ENCODE results near the gene EXOC5. TPM values are rescaled to one million over a fixed set of nuclear protein-coding genes. Genes with fewer than 3 reads are reported as not detected.
"Not testable (repeated sequence)": the region's sequence is repeated elsewhere in the genome, so short reads cannot be mapped to it uniquely, and the experiment has no call there.

Gene EXOC5
- total RNA-seq, 3 donors from 2014 or later (not counting 1 experiment from before 2014, with no cell fraction given): 37.1 to 42.0 (median 41.7) TPM

DNA sequence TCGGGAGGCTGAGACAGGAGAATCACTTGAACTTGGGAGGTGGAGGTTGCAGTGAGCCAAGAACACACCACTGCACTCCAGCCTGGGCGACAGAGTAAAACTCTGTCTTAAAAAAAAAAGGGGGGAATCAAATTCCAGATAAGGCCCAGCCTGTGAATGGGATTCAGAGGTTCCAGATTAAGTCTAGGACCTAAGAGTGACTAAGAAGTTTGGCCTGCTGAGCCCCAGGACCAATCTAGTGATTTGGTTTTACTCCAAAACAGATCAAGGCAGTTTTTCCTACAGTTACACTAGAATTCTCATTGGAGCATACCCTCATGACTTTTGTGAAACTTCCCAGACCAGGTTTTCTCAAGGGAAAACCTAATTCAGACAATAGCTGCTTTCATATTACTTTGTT, 22.8 kb downstream of the EXOC5 start:
- Mint-ChIP-seq H3K9me3 (no peaks in the 10 kb centered on the region), H3K27ac (peak overlapping the region in 1 of 2 donors; percentile 20), H3K36me3 (no peaks in the 10 kb centered on the region), H3K4me3 (no peak overlapping the region), H3K27me3 (ENCODE audit: low read depth in 2 of 2) (no peaks in the 10 kb centered on the region), H3K4me1 (peaks cover 10 to 14% of the 10 kb centered on the region in 2 donors)
- no peak for DNase-seq
- WGBS (ENCODE audit: insufficient coverage): 95% methylated on average over 2 of the region's 2 CpGs
- no peak for ATAC-seq
- Histone ChIP-seq H3K9me3 (ENCODE audit: control insufficient read depth, insufficient read depth, low read length) (no peaks in the 10 kb centered on the region), H3K4me3 (ENCODE audit: low read length) (no peak overlapping the region), H3K27me3 (ENCODE audit: control insufficient read depth, insufficient read depth, low read length) (no peaks in the 10 kb centered on the region), H3K36me3 (ENCODE audit: control insufficient read depth, insufficient read depth, low read length) (peaks cover 15% of the 10 kb centered on the region), H3K27ac (ENCODE audit: low read length) (no peak overlapping the region), H3K4me1 (ENCODE audit: control insufficient read depth, insufficient read depth, low read length) (no peaks in the 10 kb centered on the region)
- intact Hi-C loops (cut with micrococcal nuclease): no loop called here
- TF ChIP-seq, protein P1, sequence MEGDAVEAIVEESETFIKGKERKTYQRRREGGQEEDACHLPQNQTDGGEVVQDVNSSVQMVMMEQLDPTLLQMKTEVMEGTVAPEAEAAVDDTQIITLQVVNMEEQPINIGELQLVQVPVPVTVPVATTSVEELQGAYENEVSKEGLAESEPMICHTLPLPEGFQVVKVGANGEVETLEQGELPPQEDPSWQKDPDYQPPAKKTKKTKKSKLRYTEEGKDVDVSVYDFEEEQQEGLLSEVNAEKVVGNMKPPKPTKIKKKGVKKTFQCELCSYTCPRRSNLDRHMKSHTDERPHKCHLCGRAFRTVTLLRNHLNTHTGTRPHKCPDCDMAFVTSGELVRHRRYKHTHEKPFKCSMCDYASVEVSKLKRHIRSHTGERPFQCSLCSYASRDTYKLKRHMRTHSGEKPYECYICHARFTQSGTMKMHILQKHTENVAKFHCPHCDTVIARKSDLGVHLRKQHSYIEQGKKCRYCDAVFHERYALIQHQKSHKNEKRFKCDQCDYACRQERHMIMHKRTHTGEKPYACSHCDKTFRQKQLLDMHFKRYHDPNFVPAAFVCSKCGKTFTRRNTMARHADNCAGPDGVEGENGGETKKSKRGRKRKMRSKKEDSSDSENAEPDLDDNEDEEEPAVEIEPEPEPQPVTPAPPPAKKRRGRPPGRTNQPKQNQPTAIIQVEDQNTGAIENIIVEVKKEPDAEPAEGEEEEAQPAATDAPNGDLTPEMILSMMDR (IDR thresholded peaks at IDR 0.05): no peak

DNA sequence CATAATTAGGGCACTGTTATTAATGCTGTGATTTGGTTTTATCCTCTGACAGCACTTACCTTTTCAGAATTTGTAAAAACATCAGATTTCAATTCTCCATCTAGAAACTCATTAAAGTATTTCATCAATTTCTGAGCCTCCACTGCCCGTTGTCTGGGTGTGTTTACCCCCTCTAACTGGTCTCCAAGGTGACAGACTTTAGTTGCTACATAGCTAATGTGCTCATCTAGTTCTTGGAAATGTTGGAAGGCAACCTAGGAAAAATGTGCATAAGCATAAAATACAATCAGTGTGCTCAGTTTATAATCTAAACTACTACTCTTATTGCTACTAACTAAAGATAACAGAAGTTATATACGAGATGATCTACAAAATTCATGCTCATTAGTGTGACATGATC, 24.6 kb downstream of the EXOC5 start:
- no peak for ATAC-seq
- 100% methylated on average over 1 of the region's 2 CpGs for WGBS (ENCODE audit: insufficient coverage)

DNA sequence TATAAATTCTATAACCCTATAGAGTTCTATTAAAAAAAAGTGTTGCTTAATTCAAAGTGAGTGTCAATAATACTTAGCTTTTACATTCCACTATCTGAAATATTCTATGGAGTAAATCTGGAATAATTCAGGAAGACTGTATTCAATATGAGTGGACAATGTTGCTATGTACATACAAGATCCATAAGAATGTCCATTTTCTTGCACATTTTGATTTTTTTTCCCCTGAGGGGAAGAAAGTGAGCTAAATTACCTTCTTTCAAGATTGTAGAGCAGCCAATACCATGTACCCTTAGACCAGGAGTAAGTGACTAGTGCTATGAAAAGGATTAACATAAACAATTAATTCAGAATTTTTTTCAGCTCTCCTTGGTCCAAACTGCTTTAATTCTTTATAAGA, 25.4 kb downstream of the EXOC5 start:
- no peak for ATAC-seq
- no peaks in the 10 kb centered on the region for H3K27me3 Mint-ChIP-seq (ENCODE audit: low read depth in 2 of 2)
- H3K4me3 Mint-ChIP-seq: no peak overlapping the region
- DNase-seq: no peak
- Histone ChIP-seq H3K27me3 (ENCODE audit: control insufficient read depth, insufficient read depth, low read length) (no peaks in the 10 kb centered on the region), H3K27ac (ENCODE audit: low read length) (no peak overlapping the region), H3K9me3 (ENCODE audit: control insufficient read depth, insufficient read depth, low read length) (no peaks in the 10 kb centered on the region), H3K36me3 (ENCODE audit: control insufficient read depth, insufficient read depth, low read length) (peaks cover 19% of the 10 kb centered on the region), H3K4me3 (ENCODE audit: low read length) (no peak overlapping the region), H3K4me1 (ENCODE audit: control insufficient read depth, insufficient read depth, low read length) (no peaks in the 10 kb centered on the region)
- TF ChIP-seq, protein P1 (IDR thresholded peaks at IDR 0.05): no peak
- no peaks in the 10 kb centered on the region for H3K36me3 Mint-ChIP-seq
- intact Hi-C loops (cut with micrococcal nuclease): no loop called here
- no peak overlapping the region for H3K27ac Mint-ChIP-seq
- H3K4me1 Mint-ChIP-seq: peaks cover 0 to 5% of the 10 kb centered on the region in 2 donors
- no peaks in the 10 kb centered on the region for H3K9me3 Mint-ChIP-seq

More for the DNA sequence above, 24.6 kb downstream of the EXOC5 start:
- Histone ChIP-seq H3K36me3 (ENCODE audit: control insufficient read depth, insufficient read depth, low read length) (peaks cover 16% of the 10 kb centered on the region), H3K27ac (ENCODE audit: low read length) (no peak overlapping the region), H3K27me3 (ENCODE audit: control insufficient read depth, insufficient read depth, low read length) (no peaks in the 10 kb centered on the region), H3K4me1 (ENCODE audit: control insufficient read depth, insufficient read depth, low read length) (no peaks in the 10 kb centered on the region), H3K9me3 (ENCODE audit: control insufficient read depth, insufficient read depth, low read length) (no peaks in the 10 kb centered on the region), H3K4me3 (ENCODE audit: low read length) (no peak overlapping the region)
- no peaks in the 10 kb centered on the region for H3K36me3 Mint-ChIP-seq
- TF ChIP-seq, protein P1 (IDR thresholded peaks at IDR 0.05): no peak
- intact Hi-C loops (cut with micrococcal nuclease): no loop called here
- no peak overlapping the region for H3K4me3 Mint-ChIP-seq
- DNase-seq: no peak
- H3K9me3 Mint-ChIP-seq: no peaks in the 10 kb centered on the region
- H3K27me3 Mint-ChIP-seq (ENCODE audit: low read depth in 2 of 2): no peaks in the 10 kb centered on the region
- no peak overlapping the region for H3K27ac Mint-ChIP-seq
- peaks cover 5 to 7% of the 10 kb centered on the region in 2 donors for H3K4me1 Mint-ChIP-seq

DNA sequence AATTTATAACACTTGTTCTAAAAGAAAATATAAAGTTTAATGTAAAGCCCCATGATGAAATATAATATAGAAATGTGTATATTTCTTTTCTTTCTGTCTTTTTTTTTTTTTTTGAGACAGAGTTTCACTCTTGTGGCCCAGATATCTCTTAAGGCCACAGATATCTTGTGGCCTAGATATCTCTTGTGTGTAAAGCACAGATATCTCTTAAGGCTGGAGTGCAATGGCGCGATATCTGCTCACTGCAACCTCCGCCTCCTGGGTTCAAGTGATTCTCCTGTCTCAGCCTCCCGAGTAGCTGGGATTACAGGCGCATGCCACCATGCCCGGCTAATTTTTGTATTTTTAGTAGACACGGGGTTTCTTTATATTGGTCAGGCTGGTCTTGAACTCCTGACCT, 28.6 kb downstream of the EXOC5 start:
- H3K36me3 ChIP-seq (ENCODE audit: control insufficient read depth, insufficient read depth, low read length); intact Hi-C loops (cut with micrococcal nuclease); H3K9me3 ChIP-seq (ENCODE audit: control insufficient read depth, insufficient read depth, low read length); H3K27ac Mint-ChIP-seq; H3K4me1 Mint-ChIP-seq; H3K27me3 ChIP-seq (ENCODE audit: control insufficient read depth, insufficient read depth, low read length); H3K27me3 Mint-ChIP-seq (ENCODE audit: low read depth in 2 of 2); H3K4me3 Mint-ChIP-seq; H3K27ac ChIP-seq (ENCODE audit: low read length); DNase-seq; H3K4me1 ChIP-seq (ENCODE audit: control insufficient read depth, insufficient read depth, low read length); H3K36me3 Mint-ChIP-seq; H3K9me3 Mint-ChIP-seq; ATAC-seq; H3K4me3 ChIP-seq (ENCODE audit: low read length): not testable (repeated sequence)
- WGBS (ENCODE audit: insufficient coverage): 95% methylated on average over 7 of the region's 7 CpGs
